HEK293 (cell line): ENCODE data around the gene DYNLRB1.

ENCODE experiments used
- CTCF ChIA-PET: fragments of 350-600 bp; formaldehyde crosslinking; extraction: SDS; loops from one replicate; lab custom pipeline; 2021; ENCODE audit warnings: antibody characterized with exemption; lab: Yijun Ruan, JAX
- POLR2A ChIA-PET: fragments of 300-600 bp; formaldehyde crosslinking; extraction: SDS; loops from one replicate; lab custom pipeline; 2020; ENCODE audit warnings: antibody characterized with exemption, inconsistent platforms; lab: Yijun Ruan, JAX
- H3K27ac ChIP-seq: fragments of 200-500 bp; sonication (Bioruptor generic); 2 replicates; pipeline ENCODE4 v1.5.1; 2014; ENCODE audit warnings: low read depth, low read length, control low read depth, inconsistent platforms; ENCODE audit errors: extremely low read depth
- H3K36me3 ChIP-seq, 2 experiments: fragments of 200-500 bp in 1 of 2; sonication (Bioruptor generic) in 1 of 2; 1 replicate in 1 of 2; 2 replicates in 1 of 2; pipeline ENCODE4 v1.5.1; 2014 to 2017; ENCODE audit warnings: inconsistent platforms in 2 of 2, low read length in 2 of 2; ENCODE audit not compliant: control insufficient read depth in 2 of 2, insufficient read depth in 1 of 2
- H3K4me1 ChIP-seq: fragments of 200-500 bp; sonication (Bioruptor generic); 2 replicates; pipeline ENCODE4 v1.5.1; 2014; ENCODE audit warnings: mild to moderate bottlenecking, low read length, inconsistent platforms; ENCODE audit not compliant: control insufficient read depth, insufficient read depth
- H3K4me3 ChIP-seq: 2 replicates; pipeline ENCODE4 v1.5.1; 2011; ENCODE audit warnings: low read depth, mild to moderate bottlenecking, control low read depth, low read length, moderate library complexity
- H3K9me3 ChIP-seq: fragments of 200-500 bp; sonication (Bioruptor generic); 2 replicates; pipeline ENCODE4 v1.5.1; 2014; ENCODE audit warnings: low read depth, low read length, inconsistent platforms; ENCODE audit not compliant: control insufficient read depth, insufficient read depth
- EGR2 ChIP-seq: fragments of 450-650 bp; formaldehyde crosslinking; IDR thresholded peaks from 2 replicates; pipeline ENCODE4 v1.5.1; 2016; ENCODE audit warnings: low read depth, missing biosample characterization, missing genetic modification characterization
- IKZF3 ChIP-seq: fragments of 450-650 bp; IDR thresholded peaks from 2 replicates; pipeline ENCODE4 v1.5.0; 2018; ENCODE audit warnings: missing biosample characterization, mild to moderate bottlenecking, missing genetic modification characterization, moderate library complexity
- RBAK ChIP-seq: fragments of 450-650 bp; formaldehyde crosslinking; IDR thresholded peaks from 2 replicates; pipeline ENCODE4 v1.5.1; 2016; ENCODE audit warnings: missing biosample characterization, missing genetic modification characterization
- SP2 ChIP-seq: fragments of 450-650 bp; formaldehyde crosslinking; IDR thresholded peaks from 2 replicates; pipeline ENCODE4 v1.5.1; 2016; ENCODE audit warnings: missing biosample characterization, missing genetic modification characterization
- TRIM28 ChIP-seq: IDR thresholded peaks from 2 replicates; pipeline ENCODE4 v1.6.1; 2011; ENCODE audit warnings: low read length, control low read depth, borderline replicate concordance
- ZBTB48 ChIP-seq: fragments of 450-650 bp; formaldehyde crosslinking; IDR thresholded peaks from 2 replicates; pipeline ENCODE4 v1.5.1; 2016; ENCODE audit warnings: missing biosample characterization, missing genetic modification characterization
- ZEB2 ChIP-seq: fragments of 450-650 bp; formaldehyde crosslinking; IDR thresholded peaks from 2 replicates; pipeline ENCODE4 v1.5.1; 2016; ENCODE audit warnings: missing biosample characterization, missing genetic modification characterization
- ZFHX2 ChIP-seq: fragments of 450-650 bp; formaldehyde crosslinking; conservative IDR thresholded peaks from 2 replicates; pipeline ENCODE4 v1.5.1; 2016; ENCODE audit warnings: missing biosample characterization, missing genetic modification characterization
- ZIC2 ChIP-seq: fragments of 450-650 bp; formaldehyde crosslinking; IDR thresholded peaks from 2 replicates; pipeline ENCODE4 v1.5.1; 2016; ENCODE audit warnings: missing biosample characterization, missing genetic modification characterization
- ZNF335 ChIP-seq: fragments of 450-650 bp; formaldehyde crosslinking; conservative IDR thresholded peaks from 2 replicates; pipeline ENCODE4 v1.5.1; 2016; ENCODE audit warnings: missing biosample characterization, missing genetic modification characterization
- ZNF366 ChIP-seq: fragments of 450-650 bp; formaldehyde crosslinking; conservative IDR thresholded peaks from 2 replicates; pipeline ENCODE4 v1.5.1; 2016; ENCODE audit warnings: missing biosample characterization, missing genetic modification characterization
- ZNF404 ChIP-seq: fragments of 450-650 bp; formaldehyde crosslinking; IDR thresholded peaks from 2 replicates; pipeline ENCODE4 v1.5.1; 2017; ENCODE audit warnings: missing biosample characterization, missing genetic modification characterization
- ZNF521 ChIP-seq: fragments of 450-650 bp; formaldehyde crosslinking; IDR thresholded peaks from 2 replicates; pipeline ENCODE4 v1.5.1; 2017; ENCODE audit warnings: missing biosample characterization, mild to moderate bottlenecking, missing genetic modification characterization
- ZNF555 ChIP-seq: fragments of 450-650 bp; formaldehyde crosslinking; conservative IDR thresholded peaks from 2 replicates; pipeline ENCODE4 v1.5.1; 2017; ENCODE audit warnings: missing biosample characterization, mild to moderate bottlenecking, missing genetic modification characterization, inconsistent platforms
- ZNF596 ChIP-seq: fragments of 450-650 bp; IDR thresholded peaks from 2 replicates; pipeline ENCODE4 v1.5.0; 2018; ENCODE audit warnings: missing biosample characterization, mild to moderate bottlenecking, missing genetic modification characterization, moderate library complexity
- ZNF629 ChIP-seq: fragments of 450-650 bp; formaldehyde crosslinking; IDR thresholded peaks from 2 replicates; pipeline ENCODE4 v1.5.1; 2017; ENCODE audit warnings: missing biosample characterization, missing genetic modification characterization
- ZNF768 ChIP-seq: fragments of 450-650 bp; formaldehyde crosslinking; IDR thresholded peaks from 2 replicates; pipeline ENCODE4 v1.5.1; 2018; ENCODE audit warnings: missing biosample characterization, mild to moderate bottlenecking, missing genetic modification characterization
- ZSCAN23 ChIP-seq: fragments of 450-650 bp; formaldehyde crosslinking; IDR thresholded peaks from 2 replicates; pipeline ENCODE4 v1.5.1; 2016; ENCODE audit warnings: missing biosample characterization, missing genetic modification characterization
- ZSCAN30 ChIP-seq: fragments of 450-650 bp; IDR thresholded peaks from 2 replicates; pipeline ENCODE4 v1.5.1; 2018; ENCODE audit warnings: missing biosample characterization, mild to moderate bottlenecking, missing genetic modification characterization, moderate library complexity
- TF ChIP-seq, protein P1 (sequence below): fragments of 450-650 bp; formaldehyde crosslinking; IDR thresholded peaks from 2 replicates; pipeline ENCODE4 v1.5.1; 2016; ENCODE audit warnings: missing biosample characterization, missing genetic modification characterization
- TF ChIP-seq, protein P2 (sequence below): fragments of 450-650 bp; formaldehyde crosslinking; IDR thresholded peaks from 2 replicates; pipeline ENCODE4 v1.5.1; 2016; ENCODE audit warnings: missing biosample characterization, missing genetic modification characterization
- TF ChIP-seq, protein P3 (sequence below): fragments of 450-650 bp; formaldehyde crosslinking; IDR thresholded peaks from 2 replicates; pipeline ENCODE4 v1.5.1; 2017; ENCODE audit warnings: missing biosample characterization, mild to moderate bottlenecking, missing genetic modification characterization, moderate library complexity
- TF ChIP-seq, protein P4 (sequence below): fragments of 450-650 bp; formaldehyde crosslinking; IDR thresholded peaks from 2 replicates; pipeline ENCODE4 v1.5.1; 2017; ENCODE audit warnings: missing biosample characterization, missing genetic modification characterization

Gene DYNLRB1

DNA sequence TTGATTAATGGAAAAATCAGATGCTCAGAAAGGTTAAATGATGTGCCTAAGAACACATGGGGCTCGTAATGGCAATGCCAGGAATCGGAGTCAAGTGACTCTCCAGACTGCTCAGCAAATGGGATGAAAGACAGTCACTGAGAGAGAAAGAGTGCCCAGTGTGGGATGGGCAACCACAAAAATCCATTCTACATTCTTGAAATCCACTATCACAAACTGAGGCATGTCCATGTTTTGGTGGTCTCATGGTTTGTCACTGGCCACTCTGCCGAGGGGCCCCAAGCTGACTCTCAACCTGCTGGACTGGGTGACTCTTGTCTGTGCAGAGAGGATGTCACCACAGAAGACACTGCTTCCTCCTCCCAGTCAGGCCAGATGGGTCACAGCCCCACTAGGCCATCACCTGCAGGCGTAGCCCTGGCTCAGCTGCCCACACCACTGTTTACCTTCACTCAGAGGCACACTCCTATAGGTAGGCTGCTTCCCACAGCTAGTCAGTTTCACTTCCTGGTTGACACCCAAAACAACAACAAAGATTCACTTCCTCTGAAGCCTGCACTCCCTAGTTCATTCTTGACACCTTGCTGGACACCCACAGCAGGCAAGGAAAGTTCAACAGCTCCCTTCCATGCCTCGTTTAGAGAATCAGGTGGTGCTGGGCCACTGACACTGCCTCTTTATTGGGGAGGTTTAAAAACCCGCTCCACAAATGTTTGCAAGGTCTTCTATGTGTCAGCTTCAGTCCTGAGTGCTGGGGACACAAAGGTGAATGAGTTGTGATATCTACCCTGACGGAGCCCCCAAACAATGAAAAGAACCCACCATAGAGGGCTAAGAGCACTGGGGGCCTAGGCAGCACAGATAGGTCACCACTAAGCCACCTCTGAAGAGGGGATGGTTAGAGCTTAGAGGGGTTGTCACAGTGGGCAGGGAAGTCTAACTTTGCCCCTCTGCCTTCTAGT is 64.0 kb downstream of the DYNLRB1 start:
- no peak overlapping the region for H3K27ac ChIP-seq
- no peaks in the 10 kb centered on the region for H3K9me3 ChIP-seq
- TF ChIP-seq EGR2 (tag by site-specific recombination) (peak; percentile 75), ZFHX2 (tag by site-specific recombination) (peak; percentile 55), ZNF404 (tag by site-specific recombination) (no peak)
- ChIA-PET CTCF (interaction anchor here (0.6 to 3.5 kb wide), 13 partner anchors 9 to 192 kb away, joined by 3 to 21 read pairs (median 4); no protein-coding TSS in a partner anchor), POLR2A (no interaction called here)
- peaks cover 0 to 11% of the 10 kb centered on the region in 2 experiments; a peak in 1 of 3 replicates for H3K36me3 ChIP-seq
- no peaks in the 10 kb centered on the region for H3K4me1 ChIP-seq
- no peak overlapping the region for H3K4me3 ChIP-seq

DNA sequence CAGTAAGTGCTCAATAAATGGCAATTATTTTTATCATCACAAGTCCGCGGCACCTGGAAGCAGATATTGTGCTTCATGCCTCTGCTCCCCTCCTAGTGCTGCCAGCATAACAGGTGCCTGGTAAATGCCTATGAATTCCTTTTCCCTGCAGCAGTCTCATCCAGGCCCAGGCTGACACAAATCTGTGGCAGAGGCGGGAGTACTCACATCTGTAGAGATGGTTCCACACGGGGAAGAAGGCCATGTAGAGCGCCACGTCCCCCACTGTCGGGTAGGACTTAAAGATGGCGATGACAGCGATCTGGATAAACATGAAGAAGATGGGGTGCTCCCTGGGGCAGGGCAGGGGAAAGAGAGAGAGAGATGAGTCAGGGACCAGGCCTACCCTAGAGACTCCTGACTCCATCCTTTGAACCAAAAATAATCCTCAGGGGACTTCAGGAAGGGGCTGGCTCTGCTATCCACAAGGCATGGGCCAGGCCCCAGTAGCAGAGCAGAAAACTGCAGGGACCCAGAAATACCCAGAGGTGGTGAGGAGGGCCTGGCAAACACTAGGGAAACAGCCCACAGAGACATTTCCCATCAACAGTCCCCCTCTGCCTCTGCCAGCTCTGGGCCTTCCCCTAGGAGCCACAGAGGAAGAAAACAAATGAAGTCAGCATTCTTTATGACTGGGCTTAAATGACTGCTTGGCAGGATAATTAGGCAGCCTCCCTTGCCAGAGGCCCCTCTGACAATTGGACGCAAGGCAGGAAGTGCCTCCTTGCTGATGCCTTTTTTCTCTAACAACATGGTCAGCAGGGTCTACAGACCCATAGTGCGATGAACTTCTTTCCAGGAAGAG is 65.3 kb downstream of the DYNLRB1 start:
- CTCF ChIA-PET: interaction anchor here (0.6 to 1.1 kb wide), 4 partner anchors 10 to 188 kb away, joined by 3 to 4 read pairs (median 4); no protein-coding TSS in a partner anchor
- peak overlapping the region; percentile 12; the same call in 1 of the 2 replicates for H3K27ac ChIP-seq
- no peaks in the 10 kb centered on the region for H3K9me3 ChIP-seq
- no peaks in the 10 kb centered on the region for H3K4me1 ChIP-seq
- peaks cover 0 to 12% of the 10 kb centered on the region in 2 experiments; a peak in 1 of 3 replicates for H3K36me3 ChIP-seq
- H3K4me3 ChIP-seq: no peak overlapping the region
- POLR2A ChIA-PET: interaction anchor here (0.6 kb wide), 1 partner anchor 399 kb away, joined by 4 read pairs; no protein-coding TSS in a partner anchor
- TF ChIP-seq IKZF3 (tag by site-specific recombination) (0 out of 2 replicates have a peak, but pooled peaks have one; percentile 53), ZEB2 (tag by site-specific recombination) (peak; percentile 70; the same call in 1 of the 2 replicates), RBAK (tag by site-specific recombination) (no peak), ZBTB48 (tag by site-specific recombination) (0 out of 2 replicates have a peak, but pooled peaks have one; percentile 39), ZIC2 (tag by site-specific recombination) (peak; percentile 39; the same call in 1 of the 2 replicates), ZNF596 (tag by site-specific recombination) (no peak), ZNF335 (tag by site-specific recombination) (peak; percentile 92), ZNF768 (no peak), ZNF366 (tag by site-specific recombination) (0 out of 2 replicates have a peak, but pooled peaks have one; percentile 31), SP2 (peak; percentile 31; the same call in 1 of the 2 replicates), ZSCAN30 (tag by site-specific recombination) (peak; percentile 81), ZNF629 (tag by site-specific recombination) (peak; percentile 70), ZNF521 (tag by site-specific recombination) (no peak), TRIM28 (peak; percentile 44; the same call in 1 of the 2 replicates), ZNF555 (no peak), ZSCAN23 (no peak)
- TF ChIP-seq, protein P1, sequence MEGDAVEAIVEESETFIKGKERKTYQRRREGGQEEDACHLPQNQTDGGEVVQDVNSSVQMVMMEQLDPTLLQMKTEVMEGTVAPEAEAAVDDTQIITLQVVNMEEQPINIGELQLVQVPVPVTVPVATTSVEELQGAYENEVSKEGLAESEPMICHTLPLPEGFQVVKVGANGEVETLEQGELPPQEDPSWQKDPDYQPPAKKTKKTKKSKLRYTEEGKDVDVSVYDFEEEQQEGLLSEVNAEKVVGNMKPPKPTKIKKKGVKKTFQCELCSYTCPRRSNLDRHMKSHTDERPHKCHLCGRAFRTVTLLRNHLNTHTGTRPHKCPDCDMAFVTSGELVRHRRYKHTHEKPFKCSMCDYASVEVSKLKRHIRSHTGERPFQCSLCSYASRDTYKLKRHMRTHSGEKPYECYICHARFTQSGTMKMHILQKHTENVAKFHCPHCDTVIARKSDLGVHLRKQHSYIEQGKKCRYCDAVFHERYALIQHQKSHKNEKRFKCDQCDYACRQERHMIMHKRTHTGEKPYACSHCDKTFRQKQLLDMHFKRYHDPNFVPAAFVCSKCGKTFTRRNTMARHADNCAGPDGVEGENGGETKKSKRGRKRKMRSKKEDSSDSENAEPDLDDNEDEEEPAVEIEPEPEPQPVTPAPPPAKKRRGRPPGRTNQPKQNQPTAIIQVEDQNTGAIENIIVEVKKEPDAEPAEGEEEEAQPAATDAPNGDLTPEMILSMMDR: no peak
- TF ChIP-seq, protein P2, sequence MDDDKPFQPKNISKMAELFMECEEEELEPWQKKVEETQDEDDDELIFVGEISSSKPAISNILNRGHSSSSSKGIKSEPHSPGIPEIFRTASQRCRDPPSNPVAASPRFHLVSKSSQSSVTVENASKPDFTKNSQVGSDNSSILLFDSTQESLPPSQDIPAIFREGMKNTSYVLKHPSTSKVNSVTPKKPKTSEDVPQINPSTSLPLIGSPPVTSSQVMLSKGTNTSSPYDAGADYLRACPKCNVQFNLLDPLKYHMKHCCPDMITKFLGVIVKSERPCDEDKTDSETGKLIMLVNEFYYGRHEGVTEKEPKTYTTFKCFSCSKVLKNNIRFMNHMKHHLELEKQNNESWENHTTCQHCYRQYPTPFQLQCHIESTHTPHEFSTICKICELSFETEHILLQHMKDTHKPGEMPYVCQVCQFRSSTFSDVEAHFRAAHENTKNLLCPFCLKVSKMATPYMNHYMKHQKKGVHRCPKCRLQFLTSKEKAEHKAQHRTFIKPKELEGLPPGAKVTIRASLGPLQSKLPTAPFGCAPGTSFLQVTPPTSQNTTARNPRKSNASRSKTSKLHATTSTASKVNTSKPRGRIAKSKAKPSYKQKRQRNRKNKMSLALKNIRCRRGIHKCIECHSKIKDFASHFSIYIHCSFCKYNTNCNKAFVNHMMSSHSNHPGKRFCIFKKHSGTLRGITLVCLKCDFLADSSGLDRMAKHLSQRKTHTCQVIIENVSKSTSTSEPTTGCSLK (tag by site-specific recombination): no peak
- TF ChIP-seq, protein P3, sequence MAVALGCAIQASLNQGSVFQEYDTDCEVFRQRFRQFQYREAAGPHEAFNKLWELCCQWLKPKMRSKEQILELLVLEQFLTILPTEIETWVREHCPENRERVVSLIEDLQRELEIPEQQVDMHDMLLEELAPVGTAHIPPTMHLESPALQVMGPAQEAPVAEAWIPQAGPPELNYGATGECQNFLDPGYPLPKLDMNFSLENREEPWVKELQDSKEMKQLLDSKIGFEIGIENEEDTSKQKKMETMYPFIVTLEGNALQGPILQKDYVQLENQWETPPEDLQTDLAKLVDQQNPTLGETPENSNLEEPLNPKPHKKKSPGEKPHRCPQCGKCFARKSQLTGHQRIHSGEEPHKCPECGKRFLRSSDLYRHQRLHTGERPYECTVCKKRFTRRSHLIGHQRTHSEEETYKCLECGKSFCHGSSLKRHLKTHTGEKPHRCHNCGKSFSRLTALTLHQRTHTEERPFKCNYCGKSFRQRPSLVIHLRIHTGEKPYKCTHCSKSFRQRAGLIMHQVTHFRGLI (tag by site-specific recombination): no peak
- TF ChIP-seq, protein P4, sequence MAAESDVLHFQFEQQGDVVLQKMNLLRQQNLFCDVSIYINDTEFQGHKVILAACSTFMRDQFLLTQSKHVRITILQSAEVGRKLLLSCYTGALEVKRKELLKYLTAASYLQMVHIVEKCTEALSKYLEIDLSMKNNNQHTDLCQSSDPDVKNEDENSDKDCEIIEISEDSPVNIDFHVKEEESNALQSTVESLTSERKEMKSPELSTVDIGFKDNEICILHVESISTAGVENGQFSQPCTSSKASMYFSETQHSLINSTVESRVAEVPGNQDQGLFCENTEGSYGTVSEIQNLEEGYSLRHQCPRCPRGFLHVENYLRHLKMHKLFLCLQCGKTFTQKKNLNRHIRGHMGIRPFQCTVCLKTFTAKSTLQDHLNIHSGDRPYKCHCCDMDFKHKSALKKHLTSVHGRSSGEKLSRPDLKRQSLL (tag by site-specific recombination): no peak
